ENCODE results near the gene SLC13A3.

Gene SLC13A3

GRCh38 chr20:46605978-46606816 lies 45.1 kb downstream of the SLC13A3 start:
- Histone ChIP-seq H3K27me3 (ENCODE audit: insufficient read depth, poor library complexity, severe bottlenecking) (peaks cover 2% of the 10 kb centered on the region), H3K27ac (replicated peaks) (no peak overlapping the region), H3K4me3 (replicated peaks; ENCODE audit: insufficient read depth, low read length) (no peak overlapping the region)
- TF ChIP-seq REST (IDR thresholded peaks at IDR 0.05; ENCODE audit: insufficient replicate concordance, low read depth) (no peak), POLR2AphosphoS5 (IDR thresholded peaks at IDR 0.05; ENCODE audit: low read depth) (no peak), SPI1 (IDR thresholded peaks at IDR 0.05; ENCODE audit: borderline replicate concordance, low read depth) (no peak), GABPA (IDR thresholded peaks at IDR 0.05; ENCODE audit: low read depth) (no peak), CTCF (IDR thresholded peaks at IDR 0.05; ENCODE audit: insufficient read depth, low read length) (no peak)
- no peak for DNase-seq (ENCODE audit: low read depth in 1 of 2, low spot score in 1 of 2)

- Histone ChIP-seq H3K27me3 (ENCODE audit: insufficient read depth, poor library complexity, severe bottlenecking) (peaks cover 2% of the 10 kb centered on the region), H3K4me3 (replicated peaks; ENCODE audit: insufficient read depth, low read length) (no peak overlapping the region), H3K27ac (replicated peaks) (no peak overlapping the region)
- DNase-seq (ENCODE audit: low read depth in 1 of 2, low spot score in 1 of 2), result no peak
- no peak for TF ChIP-seq REST (IDR thresholded peaks at IDR 0.05; ENCODE audit: insufficient replicate concordance, low read depth)
- no peak for TF ChIP-seq CTCF (IDR thresholded peaks at IDR 0.05; ENCODE audit: insufficient read depth, low read length)
Measured at GRCh38 chr20:46605181-46605580, 46.1 kb downstream of the SLC13A3 start.

- TF ChIP-seq CTCF (IDR thresholded peaks at IDR 0.05; ENCODE audit: insufficient read depth, low read length), result no peak
- no peak for TF ChIP-seq POLR2AphosphoS5 (IDR thresholded peaks at IDR 0.05; ENCODE audit: low read depth)
- TF ChIP-seq REST (IDR thresholded peaks at IDR 0.05; ENCODE audit: insufficient replicate concordance, low read depth), result no peak
- TF ChIP-seq GABPA (IDR thresholded peaks at IDR 0.05; ENCODE audit: low read depth), result no peak
- TF ChIP-seq SPI1 (IDR thresholded peaks at IDR 0.05; ENCODE audit: borderline replicate concordance, low read depth), result no peak
- no peak for DNase-seq (ENCODE audit: low read depth in 1 of 2, low spot score in 1 of 2)
Measured at GRCh38 chr20:46604551-46605133, 46.6 kb downstream of the SLC13A3 start.

More at GRCh38 chr20:46604551-46605133, 46.6 kb downstream of the SLC13A3 start:
- no peak overlapping the region for H3K4me3 ChIP-seq (replicated peaks; ENCODE audit: insufficient read depth, low read length)
- H3K27me3 ChIP-seq (ENCODE audit: insufficient read depth, poor library complexity, severe bottlenecking), result peaks cover 2% of the 10 kb centered on the region
- H3K27ac ChIP-seq (replicated peaks), result no peak overlapping the region

Measured in HL-60 (cell line).